ENCODE measurements around the gene ARID3A. TPM values are rescaled to one million over a fixed set of nuclear protein-coding genes. Genes with fewer than 3 reads are reported as not detected.

Gene ARID3A
- total RNA-seq, 3 donors from 2014 or later (not counting 1 experiment from before 2014, with no cell fraction given), result 15.9 to 24.6 (median 24.2) TPM

DNA sequence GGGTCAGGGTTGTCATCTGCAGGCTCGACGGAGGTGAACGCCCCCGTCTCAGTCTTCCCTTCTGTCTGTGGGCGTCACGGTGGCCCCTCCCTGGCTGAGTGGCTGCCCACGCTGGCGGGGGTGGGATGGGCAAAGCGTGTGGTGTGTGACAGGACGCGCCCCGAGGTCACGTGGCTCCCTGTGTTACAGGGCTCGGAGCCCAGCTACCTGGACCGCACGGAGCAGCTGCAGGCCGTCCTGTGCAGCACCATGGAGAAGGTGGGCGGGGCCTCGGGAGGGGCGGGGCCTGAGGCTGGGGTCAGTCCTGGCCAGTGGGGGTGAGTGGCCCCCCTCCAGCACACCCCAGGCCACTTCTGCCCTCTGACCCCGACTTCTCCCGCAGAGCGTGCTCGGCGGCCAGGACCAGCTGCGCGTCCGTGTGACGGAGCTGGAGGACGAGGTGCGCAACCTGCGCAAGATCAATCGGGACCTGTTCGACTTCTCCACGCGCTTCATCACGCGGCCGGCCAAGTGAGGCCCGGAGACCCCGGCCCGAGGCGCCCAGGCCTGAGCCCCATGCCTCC is 68.1 kb downstream of the ARID3A start:
- Mint-ChIP-seq H3K27me3 (ENCODE audit: low read depth in 2 of 2) (peaks cover 3 to 12% of the 10 kb centered on the region in 2 donors), H3K9me3 (no peaks in the 10 kb centered on the region), H3K27ac (no peak overlapping the region), H3K36me3 (no peaks in the 10 kb centered on the region), H3K4me1 (peaks cover 7 to 13% of the 10 kb centered on the region in 2 donors), H3K4me3 (no peak overlapping the region)
- no peak overlapping the region for H3K27ac ChIP-seq (ENCODE audit: low read length)
- no peak for DNase-seq
- no peak overlapping the region for H3K4me3 ChIP-seq (ENCODE audit: low read length)
- intact Hi-C loops (cut with micrococcal nuclease), result no loop called here
- 91% methylated on average over 43 of the region's 43 CpGs for WGBS (ENCODE audit: insufficient coverage)
- TF ChIP-seq, protein P1, sequence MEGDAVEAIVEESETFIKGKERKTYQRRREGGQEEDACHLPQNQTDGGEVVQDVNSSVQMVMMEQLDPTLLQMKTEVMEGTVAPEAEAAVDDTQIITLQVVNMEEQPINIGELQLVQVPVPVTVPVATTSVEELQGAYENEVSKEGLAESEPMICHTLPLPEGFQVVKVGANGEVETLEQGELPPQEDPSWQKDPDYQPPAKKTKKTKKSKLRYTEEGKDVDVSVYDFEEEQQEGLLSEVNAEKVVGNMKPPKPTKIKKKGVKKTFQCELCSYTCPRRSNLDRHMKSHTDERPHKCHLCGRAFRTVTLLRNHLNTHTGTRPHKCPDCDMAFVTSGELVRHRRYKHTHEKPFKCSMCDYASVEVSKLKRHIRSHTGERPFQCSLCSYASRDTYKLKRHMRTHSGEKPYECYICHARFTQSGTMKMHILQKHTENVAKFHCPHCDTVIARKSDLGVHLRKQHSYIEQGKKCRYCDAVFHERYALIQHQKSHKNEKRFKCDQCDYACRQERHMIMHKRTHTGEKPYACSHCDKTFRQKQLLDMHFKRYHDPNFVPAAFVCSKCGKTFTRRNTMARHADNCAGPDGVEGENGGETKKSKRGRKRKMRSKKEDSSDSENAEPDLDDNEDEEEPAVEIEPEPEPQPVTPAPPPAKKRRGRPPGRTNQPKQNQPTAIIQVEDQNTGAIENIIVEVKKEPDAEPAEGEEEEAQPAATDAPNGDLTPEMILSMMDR (IDR thresholded peaks at IDR 0.05), result no peak
- no peak for ATAC-seq
- H3K9me3 ChIP-seq (ENCODE audit: control insufficient read depth, insufficient read depth, low read length), result no peaks in the 10 kb centered on the region
- H3K4me1 ChIP-seq (ENCODE audit: control insufficient read depth, insufficient read depth, low read length), result peaks cover 27% of the 10 kb centered on the region
- H3K27me3 ChIP-seq (ENCODE audit: control insufficient read depth, insufficient read depth, low read length), result peaks cover 10% of the 10 kb centered on the region
- peaks cover 4% of the 10 kb centered on the region for H3K36me3 ChIP-seq (ENCODE audit: control insufficient read depth, insufficient read depth, low read length)

DNA sequence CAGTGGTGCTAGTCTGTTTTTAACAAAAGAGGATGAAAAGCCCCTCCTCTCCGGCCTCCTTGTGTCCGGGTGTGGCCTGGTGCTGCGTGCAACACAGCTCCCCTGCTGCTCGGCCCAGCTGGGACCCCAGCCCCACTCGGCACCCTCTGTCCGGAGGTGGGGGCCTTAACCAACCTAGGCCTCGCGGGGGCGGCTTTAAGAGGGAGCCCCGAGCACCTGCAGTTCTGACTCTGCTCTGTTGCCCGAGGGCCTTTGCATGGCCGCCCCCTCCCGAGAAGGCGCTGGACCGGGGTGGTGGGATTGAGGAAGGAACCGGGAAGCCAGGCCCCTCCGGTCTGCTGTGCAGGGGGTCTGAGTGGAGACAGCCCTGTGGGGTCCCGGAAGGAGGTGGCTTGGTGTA is 68.7 kb downstream of the ARID3A start:
- Mint-ChIP-seq H3K4me1 (peaks cover 7 to 13% of the 10 kb centered on the region in 2 donors), H3K36me3 (no peaks in the 10 kb centered on the region), H3K4me3 (no peak overlapping the region), H3K27ac (no peak overlapping the region), H3K9me3 (no peaks in the 10 kb centered on the region), H3K27me3 (ENCODE audit: low read depth in 2 of 2) (peaks cover 9 to 18% of the 10 kb centered on the region in 2 donors)
- no peak for DNase-seq
- ATAC-seq, result no peak
- H3K4me3 ChIP-seq (ENCODE audit: low read length), result no peak overlapping the region
- TF ChIP-seq, protein P1 (IDR thresholded peaks at IDR 0.05), result no peak
- H3K9me3 ChIP-seq (ENCODE audit: control insufficient read depth, insufficient read depth, low read length), result no peaks in the 10 kb centered on the region
- H3K27me3 ChIP-seq (ENCODE audit: control insufficient read depth, insufficient read depth, low read length), result peaks cover 15% of the 10 kb centered on the region
- H3K4me1 ChIP-seq (ENCODE audit: control insufficient read depth, insufficient read depth, low read length), result peaks cover 21% of the 10 kb centered on the region
- peaks cover 4% of the 10 kb centered on the region for H3K36me3 ChIP-seq (ENCODE audit: control insufficient read depth, insufficient read depth, low read length)
- intact Hi-C loops (cut with micrococcal nuclease), result no loop called here
- WGBS (ENCODE audit: insufficient coverage), result 95% methylated on average over 18 of the region's 18 CpGs
- H3K27ac ChIP-seq (ENCODE audit: low read length), result no peak overlapping the region

DNA sequence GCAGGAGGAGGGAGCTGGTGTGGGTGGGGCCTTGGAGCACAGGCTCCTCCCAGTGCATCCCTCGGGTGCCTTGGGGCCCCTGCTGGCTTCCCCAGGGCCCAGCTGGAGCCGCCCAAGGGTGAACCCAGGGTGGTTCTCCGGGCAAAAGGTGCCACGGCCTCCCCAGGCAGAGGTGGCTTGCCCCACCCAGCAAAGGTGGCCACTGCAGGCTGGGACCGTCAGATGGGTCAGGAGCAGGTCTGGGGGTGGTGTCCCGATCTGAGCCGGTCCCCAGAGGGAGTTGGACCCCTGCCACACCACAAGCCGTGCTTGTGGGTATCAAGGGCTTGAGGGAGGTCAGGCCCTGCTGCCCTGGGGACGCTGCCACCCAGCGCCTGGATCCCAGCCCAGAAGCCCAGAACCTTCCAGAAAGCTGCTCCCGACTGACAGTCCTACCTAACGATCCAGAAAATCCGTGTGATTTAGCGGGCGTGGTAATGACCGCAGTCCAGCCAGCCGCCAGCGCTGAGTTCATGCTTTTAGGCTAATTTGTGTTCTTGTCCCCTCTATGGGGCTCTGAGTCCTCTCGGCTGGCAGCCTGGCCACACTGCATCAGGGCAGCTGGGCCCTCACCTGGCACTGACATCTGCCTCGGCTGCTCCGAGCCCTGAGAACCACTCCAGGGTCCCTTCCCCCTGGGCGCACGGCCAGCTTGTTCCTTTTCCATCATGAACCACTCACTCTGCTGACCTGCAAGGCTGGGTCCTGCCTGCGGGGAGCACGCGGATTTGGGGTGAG is 69.4 kb downstream of the ARID3A start:
- Mint-ChIP-seq H3K27ac (no peak overlapping the region), H3K4me3 (no peak overlapping the region), H3K27me3 (ENCODE audit: low read depth in 2 of 2) (peaks cover 9 to 18% of the 10 kb centered on the region in 2 donors), H3K36me3 (no peaks in the 10 kb centered on the region), H3K9me3 (no peaks in the 10 kb centered on the region), H3K4me1 (peaks cover 7 to 13% of the 10 kb centered on the region in 2 donors)
- DNase-seq (no peak), ATAC-seq (no peak)
- intact Hi-C loops (cut with micrococcal nuclease), result no loop called here
- Histone ChIP-seq H3K27ac (ENCODE audit: low read length) (no peak overlapping the region), H3K9me3 (ENCODE audit: control insufficient read depth, insufficient read depth, low read length) (no peaks in the 10 kb centered on the region), H3K27me3 (ENCODE audit: control insufficient read depth, insufficient read depth, low read length) (peaks cover 16% of the 10 kb centered on the region), H3K36me3 (ENCODE audit: control insufficient read depth, insufficient read depth, low read length) (peaks cover 4% of the 10 kb centered on the region), H3K4me3 (ENCODE audit: low read length) (no peak overlapping the region), H3K4me1 (ENCODE audit: control insufficient read depth, insufficient read depth, low read length) (peaks cover 21% of the 10 kb centered on the region)
- WGBS (ENCODE audit: insufficient coverage), result 83% methylated on average over 26 of the region's 26 CpGs
- TF ChIP-seq, protein P1 (IDR thresholded peaks at IDR 0.05), result no peak
